Stimulated activated CD8-positive, alpha-beta memory T cell treated with anti-CD3 and anti-CD28 coated beads, Interleukin-12 subunit alpha, Interleukin-12 subunit beta, amount 100 ng/mL, for 1 hour (primary cell): ENCODE data around the gene DLGAP1.

Source experiments
- DNase-seq: peaks from one replicate; pipeline ENCODE4 v3.0.0-alpha.2; 2020; ENCODE audit warnings: low read depth

Gene DLGAP1

GRCh38 chr18:3816610-3817363, 638.3 kb downstream of the DLGAP1 start:
- no peak for DNase-seq

DNA sequence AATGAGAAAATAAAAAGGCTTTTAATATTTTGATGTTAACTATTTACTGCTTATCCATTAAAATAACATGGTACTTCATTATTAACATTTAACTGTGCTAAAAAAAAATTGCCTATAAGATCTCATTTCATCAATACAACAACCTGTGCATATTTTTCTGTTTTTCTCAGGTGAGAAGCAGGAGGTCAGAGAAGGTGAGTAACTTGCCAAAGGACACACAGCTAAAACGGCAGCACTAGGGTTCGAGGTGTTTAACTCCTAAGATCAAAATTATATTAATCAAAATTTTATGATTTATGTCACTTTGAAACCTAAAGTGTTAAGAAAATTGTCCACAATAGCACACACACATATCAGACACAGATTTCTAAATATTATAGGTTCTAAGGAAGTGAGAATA, 639.1 kb downstream of the DLGAP1 start:
- no peak for DNase-seq

DNA sequence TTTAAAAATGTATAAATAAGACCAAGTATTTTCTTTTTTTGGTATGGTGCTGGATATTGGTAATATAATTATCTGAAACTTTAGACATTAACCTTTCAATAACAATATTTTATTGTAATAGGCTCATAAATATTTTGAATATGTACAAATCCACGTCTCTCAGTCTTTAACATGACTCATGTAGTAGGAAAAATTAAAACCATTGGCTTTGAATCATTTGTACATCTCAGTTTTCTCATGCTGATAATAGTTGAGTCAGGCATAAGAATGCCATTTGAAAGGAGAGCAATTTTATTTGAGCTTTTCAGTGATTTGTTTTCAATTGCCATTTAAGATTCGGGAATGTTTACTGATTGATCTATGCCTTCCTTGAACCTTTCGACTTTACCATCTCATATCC, 640.3 kb downstream of the DLGAP1 start:
- no peak for DNase-seq

- no peak for DNase-seq
Observed at GRCh38 chr18:3810296-3810695, 644.8 kb downstream of the DLGAP1 start.

DNA sequence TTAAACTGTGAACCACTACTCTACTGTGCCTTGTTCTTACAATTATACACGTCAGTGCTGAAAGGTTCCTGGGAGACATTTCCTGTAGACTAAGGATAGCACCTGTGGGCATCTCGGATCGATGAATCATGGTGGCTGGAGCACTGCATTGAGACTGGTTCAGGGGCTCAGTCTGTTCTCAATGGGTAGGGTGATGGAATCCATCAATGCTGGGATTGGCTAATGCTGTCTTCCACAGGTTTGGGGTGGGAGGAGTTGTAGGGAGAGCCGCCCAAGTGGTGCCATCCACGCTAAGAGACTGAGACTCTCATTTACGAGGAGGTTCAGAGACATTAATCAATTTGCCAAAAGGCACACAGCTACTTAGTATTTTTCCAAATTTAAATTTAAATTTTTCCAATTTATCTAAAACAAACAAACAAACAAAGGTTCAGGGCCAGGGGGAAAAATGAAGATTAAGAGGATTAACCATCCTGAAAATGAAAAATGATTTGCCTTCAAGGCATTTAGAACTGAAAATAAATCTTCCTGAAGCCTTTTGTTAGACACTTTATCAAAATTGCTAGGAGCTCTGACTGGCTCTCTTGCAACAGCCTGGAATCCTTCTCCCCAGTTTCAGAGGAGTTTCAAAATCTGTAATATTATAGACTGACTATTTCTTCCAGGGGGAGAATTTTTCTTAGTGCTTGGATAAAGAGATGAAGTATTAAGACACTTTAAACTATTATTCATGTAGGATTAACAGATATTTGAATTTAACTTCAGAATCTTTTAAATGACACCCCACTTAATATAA, 645.9 kb downstream of the DLGAP1 start:
- DNase-seq = no peak

DNA sequence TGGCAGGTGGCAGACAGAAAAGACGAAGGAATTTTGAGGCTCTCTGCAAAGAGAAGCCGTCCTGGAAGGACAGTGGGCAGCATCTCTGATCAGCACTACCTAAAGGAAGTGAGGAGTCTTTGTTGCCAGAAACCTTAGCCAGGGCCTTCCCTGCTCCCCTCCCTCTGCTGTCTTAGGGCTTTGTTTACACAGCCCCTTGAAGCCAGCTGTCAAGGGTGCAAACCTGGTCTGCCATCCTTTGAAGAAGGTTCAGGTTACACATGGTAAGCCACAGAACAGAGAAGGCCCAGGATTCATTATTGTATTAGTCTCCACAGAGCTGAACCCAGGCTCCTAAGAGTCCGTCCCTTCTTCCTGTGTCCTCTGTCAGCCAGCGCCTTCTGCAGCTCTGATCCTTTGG, 648.5 kb downstream of the DLGAP1 start:
- DNase-seq = no peak

DNA sequence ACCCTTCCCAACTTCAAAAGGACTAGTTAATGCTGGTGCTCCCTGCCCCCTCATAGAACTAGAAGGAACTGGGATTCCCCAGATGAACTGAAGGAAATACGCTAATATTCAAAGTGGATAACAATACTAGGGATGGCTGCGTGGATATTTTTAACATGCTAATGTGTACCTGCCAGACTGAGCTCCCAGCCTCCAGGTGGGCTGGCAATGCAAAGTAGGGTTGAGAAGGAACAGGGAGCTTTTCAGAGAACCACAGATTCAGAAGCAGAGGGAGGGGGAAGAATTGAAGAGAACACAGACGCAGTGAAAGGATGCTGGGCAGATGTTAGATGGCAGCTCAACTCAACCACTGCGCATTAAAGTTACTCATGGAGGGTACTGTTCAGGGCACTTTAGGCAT, 650.8 kb downstream of the DLGAP1 start:
- no peak for DNase-seq

DNA sequence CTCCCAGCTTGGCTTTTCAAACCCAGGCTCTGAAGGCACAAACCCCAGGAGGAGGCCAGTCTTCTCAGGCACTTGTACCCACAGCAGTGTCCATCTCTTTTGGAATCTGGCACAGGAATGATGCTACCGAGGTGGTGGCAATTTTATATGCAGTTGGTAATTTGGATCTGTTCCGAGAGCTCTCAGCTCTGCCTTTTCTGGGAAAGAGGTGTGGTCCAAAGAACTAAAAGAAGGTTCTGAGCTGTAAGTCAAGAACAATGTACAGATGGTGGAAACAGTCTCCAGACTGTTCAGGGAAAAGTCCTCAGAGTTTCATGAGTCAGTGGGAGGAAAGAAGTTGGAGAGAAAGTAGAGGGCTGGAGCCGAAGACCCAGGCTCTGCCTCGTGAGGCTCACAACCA, 651.8 kb downstream of the DLGAP1 start:
- no peak for DNase-seq

DNA sequence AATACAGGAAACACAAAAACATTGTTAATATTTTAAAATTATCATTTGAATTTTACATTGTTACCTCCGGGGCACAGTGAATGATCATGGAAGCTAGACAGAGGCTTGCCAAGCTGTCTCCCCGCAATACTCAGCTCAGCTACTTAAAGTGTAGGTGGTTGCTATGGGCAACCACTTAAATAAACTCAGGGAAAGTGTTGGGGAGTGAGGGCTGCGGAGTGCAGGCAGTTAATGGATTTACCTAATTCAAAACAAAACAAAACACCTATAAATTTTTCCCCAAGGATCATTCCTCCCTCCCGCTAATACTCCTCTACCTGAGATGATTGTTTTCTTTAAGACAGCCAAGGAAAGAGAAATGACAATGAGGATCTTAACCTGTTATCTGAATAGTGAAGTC, 655.6 kb downstream of the DLGAP1 start:
- no peak for DNase-seq

DNA sequence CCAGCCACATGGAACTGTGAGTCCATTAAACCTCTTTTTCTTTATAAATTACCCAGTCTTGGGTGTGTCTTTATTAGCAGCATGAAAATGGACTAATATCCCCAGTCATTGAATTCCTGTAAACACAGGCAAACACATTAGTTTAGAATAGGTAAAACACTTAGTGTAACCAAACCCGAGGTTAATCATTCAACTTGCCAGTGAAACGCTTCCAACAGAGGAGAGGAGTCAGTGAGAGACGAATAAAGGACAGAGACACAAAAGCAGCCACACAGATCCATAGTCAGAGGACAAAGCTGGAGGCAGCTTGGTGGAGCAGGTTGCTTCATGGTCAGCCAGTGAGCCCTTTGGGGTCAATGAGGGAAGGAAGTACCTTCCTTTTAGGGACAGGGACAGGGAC, 657.1 kb downstream of the DLGAP1 start:
- DNase-seq = no peak

DNA sequence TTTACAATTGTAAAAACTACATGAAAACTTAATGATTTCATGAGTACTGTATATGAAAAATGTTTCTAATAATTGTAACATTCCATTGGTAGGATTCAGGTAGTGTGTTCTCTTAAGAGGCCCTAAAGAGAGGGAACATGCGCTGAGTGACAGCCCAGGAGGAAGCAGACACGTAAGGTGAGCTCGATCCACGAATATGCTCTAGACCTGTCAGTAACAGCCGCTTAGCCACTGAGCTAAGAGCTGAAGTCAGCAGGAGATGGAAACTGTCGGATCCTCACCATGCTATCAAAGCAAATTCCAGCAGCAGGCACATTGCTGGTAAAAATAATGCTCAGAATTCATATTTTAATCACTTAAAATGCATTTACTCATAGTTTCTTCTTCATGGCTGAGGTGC, 658.7 kb downstream of the DLGAP1 start:
- no peak for DNase-seq

GRCh38 chr18:3794537-3795348, 660.4 kb downstream of the DLGAP1 start:
- no peak for DNase-seq

DNA sequence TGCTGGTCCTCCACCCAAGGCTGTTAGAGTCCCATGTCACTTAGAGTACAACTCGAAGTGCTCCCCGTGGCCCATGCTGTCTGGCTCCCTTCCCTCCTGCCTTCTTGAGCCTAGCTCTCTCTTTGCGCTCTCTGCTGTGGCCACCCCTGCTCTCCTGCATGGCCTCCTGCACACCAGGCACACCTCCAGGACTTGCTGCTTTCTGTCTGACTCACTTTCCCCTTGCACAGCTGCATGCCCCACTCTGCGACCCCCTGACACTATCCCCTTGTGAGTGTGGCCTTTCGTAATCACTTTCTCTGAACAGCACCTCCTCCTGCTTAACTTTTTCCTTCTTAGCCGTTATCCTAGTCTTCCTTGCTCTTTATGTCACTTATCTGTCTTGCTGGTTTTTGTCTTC, 661.6 kb downstream of the DLGAP1 start:
- no peak for DNase-seq

DNA sequence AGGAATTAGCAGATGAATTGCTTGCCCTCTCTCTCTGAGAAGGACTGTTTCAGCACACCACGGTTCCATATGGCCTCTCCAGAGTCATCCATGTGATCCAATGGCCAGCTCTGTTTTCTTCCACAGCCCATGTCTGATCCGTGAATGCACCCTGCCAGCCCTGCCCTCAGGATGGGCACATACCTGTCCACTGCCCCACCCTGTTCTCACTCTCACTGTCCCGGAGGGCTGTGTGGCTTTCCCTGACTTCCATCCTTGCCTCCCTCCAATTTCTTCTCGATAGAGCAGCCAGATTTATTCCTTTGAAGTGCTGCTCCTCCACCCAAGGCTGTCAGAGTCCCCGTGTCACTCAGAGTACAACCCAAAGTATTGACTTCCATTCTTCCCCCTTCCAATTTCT, 662.0 kb downstream of the DLGAP1 start:
- DNase-seq = no peak

DNA sequence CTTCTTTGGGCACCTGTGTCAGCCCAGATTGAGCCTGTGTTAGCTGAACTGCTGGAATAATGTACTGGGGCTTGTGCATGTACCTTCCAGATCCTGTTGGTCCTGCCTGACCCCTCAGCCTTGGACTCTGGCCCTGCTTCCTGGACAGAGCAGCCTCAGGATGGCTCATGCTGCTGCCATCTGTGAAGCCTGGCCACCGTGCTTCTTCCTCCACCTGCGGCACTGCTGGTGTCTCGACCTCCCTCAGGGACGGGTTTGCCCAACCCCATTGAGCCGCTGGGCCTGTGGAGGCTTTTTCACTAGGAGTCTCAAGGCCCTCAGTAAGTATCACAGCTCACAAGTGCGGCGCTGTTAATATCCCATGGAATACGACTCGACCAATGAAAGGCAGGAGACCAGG, 662.4 kb downstream of the DLGAP1 start:
- DNase-seq = no peak

DNA sequence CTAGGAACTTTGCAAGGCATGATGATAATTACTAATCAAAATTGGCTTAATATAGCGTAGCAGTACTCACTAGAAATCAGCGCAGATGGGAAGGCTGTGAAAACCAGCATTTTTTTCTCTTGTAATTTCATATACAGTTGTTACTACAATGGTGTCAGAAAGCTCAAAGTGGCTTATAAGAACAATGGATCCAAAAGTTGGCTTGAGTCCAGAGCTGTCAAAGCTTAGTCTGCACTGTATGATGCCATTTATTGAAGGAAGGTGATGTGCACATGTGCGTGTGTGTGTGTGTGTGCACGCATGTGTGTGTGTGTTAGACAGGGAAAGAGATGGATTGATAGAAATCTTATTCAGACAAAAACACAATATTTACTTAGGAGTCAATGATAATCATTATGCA, 663.9 kb downstream of the DLGAP1 start:
- no peak for DNase-seq

DNA sequence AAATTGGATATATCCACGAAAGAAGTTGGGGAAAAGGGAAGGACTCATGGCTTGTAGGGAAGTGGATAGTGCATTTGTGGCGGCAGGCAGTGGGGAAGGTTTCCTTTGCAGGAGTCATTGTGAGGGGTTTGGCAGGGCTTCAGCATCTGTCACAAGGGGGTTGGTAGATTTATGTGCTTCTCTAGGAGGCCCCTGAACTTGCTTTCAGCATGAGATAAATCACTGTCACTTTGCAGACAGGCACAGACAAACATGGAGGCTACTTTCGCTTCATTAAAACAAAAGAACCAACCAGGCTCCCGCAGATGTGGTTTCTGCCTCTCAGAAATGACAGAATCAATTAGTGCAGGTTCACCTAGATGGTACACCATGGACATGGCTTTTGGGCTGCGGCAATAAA, 664.4 kb downstream of the DLGAP1 start:
- no peak for DNase-seq

GRCh38 chr18:3789525-3789924, 665.6 kb downstream of the DLGAP1 start:
- no peak for DNase-seq

DNA sequence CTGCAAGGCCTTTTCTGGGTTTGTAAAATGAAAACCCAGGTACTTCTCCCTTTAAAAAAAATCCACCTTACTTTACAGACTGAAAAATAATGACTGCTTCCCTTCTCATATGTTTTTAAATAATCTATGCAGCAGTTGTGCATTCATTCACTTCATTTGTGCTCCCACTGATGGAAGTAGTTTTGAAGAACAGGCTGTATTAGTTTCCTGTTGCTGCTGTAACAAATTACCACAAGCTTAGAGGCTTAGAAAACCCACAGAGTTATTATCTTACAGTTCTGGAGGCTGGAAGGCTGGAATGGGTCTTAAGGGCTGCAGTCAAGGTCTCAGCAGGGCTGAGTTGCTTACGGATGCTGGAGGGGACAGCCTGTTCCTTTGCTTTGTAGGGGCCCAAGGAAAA, 670.2 kb downstream of the DLGAP1 start:
- no peak for DNase-seq

DNA sequence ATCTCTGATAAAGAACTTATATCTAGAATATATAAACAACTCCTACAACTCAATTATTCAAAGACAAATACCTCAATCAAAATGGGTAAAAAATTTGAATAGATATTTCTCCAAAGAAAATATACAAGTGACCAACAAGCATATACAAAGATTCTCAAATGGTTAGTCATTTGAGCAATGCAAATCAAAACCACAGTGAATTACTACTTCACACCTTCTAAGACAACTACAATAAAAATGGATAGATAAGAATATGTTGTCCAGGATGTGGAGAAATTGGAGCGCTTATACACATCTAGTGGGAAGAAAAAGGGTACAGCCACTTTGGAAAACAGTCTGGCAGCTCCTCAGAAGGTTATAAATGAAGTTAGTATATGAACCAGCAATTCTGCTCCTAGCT, 672.2 kb downstream of the DLGAP1 start:
- DNase-seq = no peak

- no peak for DNase-seq
Observed at GRCh38 chr18:3777719-3778118, 677.4 kb downstream of the DLGAP1 start.

DNA sequence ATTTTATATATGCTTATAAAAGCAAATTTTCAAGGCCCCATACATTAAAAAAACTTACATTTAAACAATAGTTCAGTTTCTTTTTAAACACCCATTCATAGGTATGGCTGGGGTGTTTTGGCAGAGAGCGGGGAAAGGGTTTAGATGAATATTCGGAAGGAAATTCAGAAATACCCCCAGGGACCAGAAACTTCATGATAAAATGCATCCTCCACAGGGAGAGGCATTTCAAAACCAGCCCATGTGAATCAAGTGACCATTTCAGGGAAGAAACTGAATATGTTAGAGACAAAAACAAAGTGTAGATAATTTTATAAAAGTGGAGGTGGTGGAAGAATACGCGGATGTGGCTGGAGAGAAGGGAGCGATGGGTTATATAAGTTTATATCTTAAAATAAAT, 678.0 kb downstream of the DLGAP1 start:
- DNase-seq = no peak

DNA sequence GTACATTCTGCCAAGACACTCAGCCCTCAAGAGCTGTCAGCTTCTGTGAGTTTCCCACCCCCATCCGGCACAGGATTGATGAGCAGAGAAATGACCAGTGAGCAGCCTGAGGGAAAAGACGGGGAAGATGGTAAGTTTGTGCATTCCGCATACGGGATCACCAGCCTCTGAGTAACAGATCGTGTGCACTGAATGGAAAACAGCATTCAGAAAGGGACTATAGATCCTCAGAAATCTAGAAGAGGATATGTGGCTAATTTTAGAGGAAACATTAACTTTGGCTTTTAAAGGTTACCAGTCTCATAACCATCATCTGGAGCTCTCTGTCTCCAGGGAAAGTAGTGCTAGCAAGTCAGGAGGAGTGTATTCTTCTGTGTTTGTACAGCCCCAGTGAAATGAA, 679.1 kb downstream of the DLGAP1 start:
- DNase-seq = no peak
